ENCODE results near the gene CNTN1.

GRCh38 chr12:40643506-40643905 is 48.7 kb upstream of the CNTN1 start:
- TF ChIP-seq CTCF (IDR thresholded peaks at IDR 0.05), result no peak
- no peak for TF ChIP-seq EZH2 (IDR thresholded peaks at IDR 0.05; ENCODE audit: borderline replicate concordance, insufficient read depth, low read depth, low read length, poor library complexity, severe bottlenecking)
